Adrenal gland (tissue), 5 donors: ENCODE measurements around the gene NME7.

Source experiments
- CTCF ChIP-seq, 6 experiments: fragments of 450-650 bp in 4 of 6; fragments of 200-600 bp in 2 of 6; sonication (generic) in 1 of 6; IDR thresholded peaks; 1 replicate in 5 of 6; 2 replicates in 1 of 6; pipeline versions ENCODE4 v1.5.1 to v1.8.0; 2016 to 2021; ENCODE audit warnings: antibody characterized with exemption in 6 of 6, mild to moderate bottlenecking in 2 of 6, moderate library complexity in 1 of 6
- POLR2A ChIP-seq, 2 donors: fragments of 450-650 bp; IDR thresholded peaks; one replicate each; pipeline ENCODE4 v1.6.1; 2017; ENCODE audit warnings: antibody characterized with exemption in 2 of 2, mild to moderate bottlenecking in 2 of 2, moderate library complexity in 1 of 2
- donor health status: DM: no; HTN: no; CAD: no.

GRCh38 chr1:169196581-169196980 lies 171.0 kb downstream of the NME7 start:
- no peak for TF ChIP-seq CTCF (IDR thresholded peaks at IDR 0.05)
- TF ChIP-seq POLR2A (IDR thresholded peaks at IDR 0.05): no peak
